GM10847 (cell line): ENCODE data around the gene EPB41L4B.

Experiments
- POLR2A ChIP-seq: IDR thresholded peaks from 2 replicates; pipeline ENCODE4 v1.6.1; 2011; ENCODE audit not compliant: insufficient read length; ENCODE audit errors: extremely low read depth

Gene EPB41L4B

DNA sequence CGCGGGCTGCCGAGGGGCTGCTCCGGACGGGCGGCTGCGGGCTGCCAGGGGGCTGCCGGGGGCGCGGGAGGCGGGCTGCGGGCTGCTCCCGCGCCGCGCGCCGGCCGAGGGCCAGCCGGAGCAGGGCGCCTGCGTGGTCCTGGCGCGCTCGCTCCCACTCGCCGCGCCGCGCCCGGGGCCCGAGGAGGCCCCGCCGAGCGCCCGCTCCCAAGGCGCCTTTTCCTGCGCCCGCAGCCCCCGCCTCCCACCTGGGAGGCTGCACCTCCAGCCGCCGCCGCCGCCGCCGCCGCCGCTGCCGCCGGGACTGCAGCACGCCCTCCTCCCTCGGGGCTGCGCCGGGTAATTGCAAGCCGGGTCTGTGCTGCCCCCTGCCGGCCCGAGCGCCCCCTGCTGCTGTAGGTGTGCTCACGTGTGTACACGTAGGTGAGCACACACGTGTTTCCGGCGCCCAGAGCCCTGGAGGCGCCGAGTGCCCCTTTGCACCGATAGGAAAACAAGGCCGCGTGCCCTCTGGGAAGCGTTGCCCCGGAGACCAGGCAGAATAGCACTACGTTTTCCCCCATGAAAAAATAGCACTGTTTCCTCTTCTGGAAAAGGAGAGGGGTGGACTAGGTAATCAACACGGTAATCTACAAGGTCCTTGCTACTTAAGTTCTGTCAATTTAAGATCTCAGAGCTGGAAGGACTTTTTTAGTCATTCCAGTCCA is at the start of gene EPB41L4B:
Gene EPB41L4B, minus strand, starts transcription at position 318 of the 707 bp plus-strand sequence. CDS start 613 bp downstream, outside the sequence.
- TF ChIP-seq POLR2A: no peak

- no peak for TF ChIP-seq POLR2A
These were observed 48.4 kb upstream of the EPB41L4B start for GRCh38 chr9:109369285-109369684.

DNA sequence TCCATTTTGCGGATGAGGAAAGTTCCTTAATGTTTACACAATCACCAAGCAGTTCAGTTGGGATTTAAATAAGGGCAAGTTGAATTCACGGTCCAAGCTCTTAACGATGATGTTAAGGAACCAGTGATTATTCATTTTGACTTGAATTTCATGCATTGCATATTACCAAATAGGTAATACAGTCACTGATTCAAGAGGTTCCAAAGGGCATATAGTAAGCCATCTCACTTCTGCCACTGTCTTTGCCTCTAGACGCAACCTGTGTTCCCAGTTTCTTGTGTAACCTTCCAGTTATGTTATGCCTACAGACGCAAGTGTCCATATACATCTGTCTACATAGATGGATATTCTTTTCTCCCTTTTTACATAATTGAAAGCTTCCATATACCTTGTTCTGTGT is 39.9 kb upstream of the EPB41L4B start:
- TF ChIP-seq POLR2A: no peak

DNA sequence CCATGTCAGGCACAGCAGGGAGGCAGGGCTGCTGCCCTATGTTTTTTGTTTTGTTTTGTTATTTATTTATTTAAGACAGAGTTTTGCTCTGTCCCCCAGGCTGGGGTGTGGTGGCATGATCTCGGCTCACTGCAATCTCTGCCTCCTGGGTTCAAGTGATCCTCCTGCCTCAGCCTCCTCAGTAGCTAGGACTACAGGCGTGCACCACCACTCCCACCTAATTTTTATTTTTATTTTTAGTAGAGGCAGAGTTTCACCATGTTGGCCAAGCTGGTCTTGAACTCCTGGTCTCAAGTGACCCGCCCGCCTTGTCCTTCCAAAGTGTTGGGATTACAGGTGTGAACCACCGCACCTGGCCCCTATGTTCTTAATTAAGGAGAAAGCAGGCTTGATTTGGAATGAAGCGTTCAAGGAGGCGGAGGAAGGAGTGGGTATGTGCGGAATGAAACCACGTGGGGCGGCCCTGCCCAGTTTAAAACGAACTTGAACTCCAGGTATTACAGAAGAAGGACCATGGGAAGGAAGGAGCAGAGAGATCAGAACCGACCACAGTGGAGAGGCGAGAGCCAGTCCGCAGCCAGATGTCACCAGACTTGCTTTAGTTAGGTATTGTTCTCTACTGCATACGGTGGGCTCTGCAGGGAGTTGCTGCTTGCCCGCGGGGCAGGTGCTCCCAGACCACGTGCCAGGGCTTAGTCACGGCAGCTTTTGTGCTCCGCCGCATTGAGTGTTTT is 34.9 kb upstream of the EPB41L4B start:
- TF ChIP-seq POLR2A: no peak

- TF ChIP-seq POLR2A: no peak
These were observed 33.3 kb upstream of the EPB41L4B start for GRCh38 chr9:109354190-109354589.

DNA sequence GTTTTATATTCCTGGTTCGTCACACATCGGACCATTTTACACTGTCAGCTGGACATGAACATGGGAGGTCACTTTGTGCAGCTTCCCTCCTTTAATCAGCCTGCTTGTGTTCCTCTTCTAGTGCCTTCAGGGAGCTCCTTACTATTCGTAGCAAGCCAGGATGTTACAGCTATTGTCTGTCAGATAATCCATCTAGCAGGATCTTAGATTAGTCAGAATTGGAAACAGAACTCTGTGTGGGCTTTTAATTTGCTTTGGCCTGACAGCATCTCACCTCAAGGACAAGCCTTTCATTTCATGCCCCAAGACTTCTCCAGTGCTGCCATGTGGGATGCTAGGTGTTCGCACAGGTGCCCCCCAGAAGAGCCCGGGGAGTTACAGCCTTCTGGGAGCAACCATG is 30.2 kb upstream of the EPB41L4B start:
- TF ChIP-seq POLR2A: no peak

GRCh38 chr9:109349421-109349846 is 28.6 kb upstream of the EPB41L4B start:
- no peak for TF ChIP-seq POLR2A

DNA sequence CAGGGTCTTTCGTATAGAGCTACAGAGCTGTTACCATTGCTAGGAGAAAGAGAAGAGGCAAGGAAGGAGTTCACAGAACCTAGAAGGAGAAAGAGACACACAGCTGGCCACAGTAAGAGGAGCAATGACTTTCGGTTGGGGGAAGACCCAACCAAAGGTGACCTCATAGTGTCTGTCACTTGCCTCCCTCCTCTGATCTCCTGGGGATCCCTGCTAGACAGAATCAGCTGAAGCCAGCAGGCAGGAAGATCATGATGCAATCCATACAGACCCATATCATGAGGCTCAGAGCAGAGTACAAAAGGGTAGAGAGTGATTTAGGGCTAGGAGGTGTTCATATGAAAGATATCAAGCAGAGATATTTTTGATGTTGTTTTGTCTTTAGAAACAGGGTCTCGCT is 26.0 kb upstream of the EPB41L4B start:
- TF ChIP-seq POLR2A: no peak

GRCh38 chr9:109344866-109345265 is 24.0 kb upstream of the EPB41L4B start:
- no peak for TF ChIP-seq POLR2A

- no peak for TF ChIP-seq POLR2A
These were observed 22.0 kb upstream of the EPB41L4B start for GRCh38 chr9:109342878-109343277.

DNA sequence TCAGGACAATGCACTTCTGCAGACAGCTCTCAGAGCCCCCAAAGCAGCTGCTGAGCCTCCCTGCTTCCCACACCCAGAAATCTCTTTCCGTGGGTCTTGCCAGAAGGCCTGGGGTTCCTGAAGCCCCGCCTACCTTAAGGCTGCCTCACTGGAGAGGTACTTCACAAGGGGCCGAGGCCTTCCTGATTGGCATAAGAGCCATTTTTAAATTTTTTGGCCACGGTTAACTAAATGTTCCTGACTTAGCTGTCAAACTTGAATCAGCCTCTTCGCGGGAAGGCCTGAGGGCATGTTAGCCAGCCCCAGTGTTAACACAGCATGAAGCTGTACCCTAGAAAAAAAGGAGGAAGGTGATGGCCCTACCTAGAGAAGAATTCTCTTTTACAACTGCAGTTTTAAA is 20.7 kb upstream of the EPB41L4B start:
- TF ChIP-seq POLR2A: no peak

- no peak for TF ChIP-seq POLR2A
These were observed 15.6 kb upstream of the EPB41L4B start for GRCh38 chr9:109336409-109336808.

DNA sequence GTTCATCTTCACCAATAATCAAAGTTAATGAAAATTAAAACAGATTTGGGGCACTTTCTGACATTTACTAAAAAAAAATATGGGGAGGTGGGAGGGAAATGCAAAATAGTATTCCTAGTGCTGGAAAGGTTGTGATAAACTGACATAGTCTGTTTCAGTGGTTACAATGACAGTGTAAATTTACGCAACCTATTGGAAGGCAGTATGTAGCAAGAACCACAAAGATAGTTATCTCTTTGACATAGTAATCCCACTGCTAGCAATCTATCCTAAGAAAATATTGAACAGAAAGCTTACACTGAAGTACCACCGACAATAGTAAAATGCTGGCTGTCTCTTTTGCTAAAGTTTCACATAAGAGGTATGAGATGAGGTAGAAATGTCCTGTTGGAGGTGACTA is 15.1 kb upstream of the EPB41L4B start:
- no peak for TF ChIP-seq POLR2A

DNA sequence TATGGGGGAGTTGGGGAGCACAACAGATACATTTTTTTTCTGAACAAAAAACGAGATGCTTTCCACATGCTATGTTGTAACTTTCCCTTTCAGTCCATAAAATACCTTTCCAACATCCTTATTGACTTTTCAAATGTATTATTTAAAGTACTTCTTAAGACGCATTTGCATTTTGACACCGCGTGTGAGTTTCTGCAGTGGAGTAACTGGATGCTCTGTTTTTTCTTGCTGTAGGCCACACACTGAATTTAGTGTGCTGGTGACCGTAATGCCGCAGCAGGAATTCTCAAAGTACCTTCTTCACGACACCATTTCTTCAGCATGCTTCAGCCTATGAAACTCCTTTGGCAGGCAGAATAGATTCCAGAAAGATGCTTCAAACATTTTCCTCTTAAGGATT is 14.3 kb upstream of the EPB41L4B start:
- no peak for TF ChIP-seq POLR2A

- no peak for TF ChIP-seq POLR2A
These were observed 10.5 kb upstream of the EPB41L4B start for GRCh38 chr9:109331353-109331752.

DNA sequence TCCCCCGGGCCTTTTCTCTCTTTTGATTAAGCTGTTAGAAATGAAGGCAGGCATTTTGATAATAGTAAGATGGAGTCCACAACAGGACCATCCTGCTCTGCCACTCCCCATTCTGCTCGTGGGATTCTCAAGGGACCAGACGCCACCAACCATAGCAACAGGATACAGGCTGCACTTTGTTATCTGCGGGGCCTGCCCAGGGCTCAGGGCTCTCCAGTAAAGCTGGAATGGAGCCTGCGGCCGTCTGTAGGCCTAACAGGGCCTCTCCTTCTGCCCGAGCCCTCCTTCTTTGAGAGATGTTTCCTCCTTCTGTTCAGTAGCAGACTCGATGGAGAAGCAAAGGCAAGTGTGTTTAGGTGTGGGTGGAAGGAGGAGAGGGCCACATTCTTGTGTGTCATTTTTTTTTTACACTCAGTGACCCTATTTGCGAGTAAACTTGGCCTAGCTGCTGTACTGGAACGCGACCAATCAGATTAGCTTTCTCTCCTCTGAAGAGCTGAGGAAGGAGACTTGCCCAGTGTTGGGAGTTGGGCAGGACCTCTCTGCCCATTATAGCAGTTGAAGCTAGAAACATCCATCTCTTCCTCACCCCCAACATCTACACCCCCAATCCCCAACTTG is 8.9 kb upstream of the EPB41L4B start:
- TF ChIP-seq POLR2A: no peak
